Inferior parietal cortex (tissue), 1 donor: ENCODE measurements around the gene IGFALS.

Experiments
- DNase-seq: peaks from one replicate; pipeline ENCODE4 v3.0.0-alpha.2; 2016; ENCODE audit errors: extremely low spot score

Gene IGFALS

GRCh38 chr16:1766231-1766630 is 27.3 kb downstream of the IGFALS start:
- no peak for DNase-seq

- DNase-seq, result no peak
Measured at GRCh38 chr16:1765826-1766225, 27.7 kb downstream of the IGFALS start.

GRCh38 chr16:1764971-1765370 is 28.5 kb downstream of the IGFALS start:
- DNase-seq, result no peak

- DNase-seq, result no peak
Measured at GRCh38 chr16:1763521-1764511, 29.7 kb downstream of the IGFALS start.

- no peak for DNase-seq
Measured at GRCh38 chr16:1762879-1763520, 30.5 kb downstream of the IGFALS start.

GRCh38 chr16:1762196-1762878 is 31.2 kb downstream of the IGFALS start:
- no peak for DNase-seq

- DNase-seq, result no peak
Measured at GRCh38 chr16:1761751-1762150, 31.8 kb downstream of the IGFALS start.

GRCh38 chr16:1760911-1761310 is 32.6 kb downstream of the IGFALS start:
- no peak for DNase-seq

GRCh38 chr16:1759511-1759910 is 34.0 kb downstream of the IGFALS start:
- no peak for DNase-seq

- no peak for DNase-seq
Measured at GRCh38 chr16:1758923-1759322, 34.6 kb downstream of the IGFALS start.

- DNase-seq, result no peak
Measured at GRCh38 chr16:1757714-1758461, 35.6 kb downstream of the IGFALS start.

- DNase-seq, result no peak
Measured at GRCh38 chr16:1754204-1754603, 39.3 kb downstream of the IGFALS start.

GRCh38 chr16:1752853-1753252 is 40.7 kb downstream of the IGFALS start:
- no peak for DNase-seq

- DNase-seq, result no peak
Measured at GRCh38 chr16:1751946-1752345, 41.6 kb downstream of the IGFALS start.

GRCh38 chr16:1749152-1750117 is 44.1 kb downstream of the IGFALS start:
- DNase-seq, result no peak

GRCh38 chr16:1747934-1748333 is 45.6 kb downstream of the IGFALS start:
- DNase-seq, result no peak

- no peak for DNase-seq
Measured at GRCh38 chr16:1746693-1747195, 46.8 kb downstream of the IGFALS start.

GRCh38 chr16:1745900-1746692 is 47.4 kb downstream of the IGFALS start:
- no peak for DNase-seq

- no peak for DNase-seq
Measured at GRCh38 chr16:1745181-1745899, 48.2 kb downstream of the IGFALS start.
